K562 (cell line): ENCODE measurements around the gene PARPBP. TPM values are rescaled to one million over a fixed set of nuclear protein-coding genes. Genes with fewer than 3 reads are reported as not detected.

ENCODE experiments used
- ATAC-seq: fragments of 200-7000 bp; cut with Tn5 transposase; 3 replicates; pipeline ENCODE4 v1.9.1; 2020; ENCODE audit warnings: moderate library complexity
- BruUV-seq: library from RNA; stranded (reverse); fragments of 400-500 nt; replicated peaks from 2 replicates; lab custom pipeline; 2021; lab: Mats Ljungman, UMichigan
- CTCF ChIA-PET: fragments of 300-600 bp; formaldehyde crosslinking; extraction: SDS; loops from one replicate; lab custom pipeline; 2021; ENCODE audit warnings: low intra/inter-chr PET ratio; lab: Yijun Ruan, JAX
- POLR2A ChIA-PET: fragments of 300-600, 350-650 bp; sonication (Branson Sonifier 250); formaldehyde crosslinking; extraction: SDS; loops from one replicate; lab custom pipeline; 2021; ENCODE audit warnings: antibody characterized with exemption, inconsistent platforms; lab: Yijun Ruan, JAX
- DNase-seq, 4 experiments: peaks; one replicate each; pipeline versions ENCODE4 v3.0.0 to v3.0.0-alpha.2; 2011 to 2018; ENCODE audit warnings: low spot score in 3 of 4, mixed read lengths in 3 of 4; ENCODE audit errors: extremely low read depth in 1 of 4
- FAIRE-seq: peaks from 2 replicates; lab custom pipeline; 2011; peaks lifted over from hg19 to GRCh38; lab: Jason Lieb, UNC
- H2AFZ ChIP-seq: 2 replicates; pipeline ENCODE4 v1.6.0; 2011; ENCODE audit warnings: low read depth, low read length, control low read depth, inconsistent platforms
- H3K27ac ChIP-seq: fragments of 200-600 bp; 3 replicates; pipeline ENCODE4 v1.8.0; 2011; ENCODE audit warnings: low read depth, mild to moderate bottlenecking, control low read depth, inconsistent platforms, low read length, moderate library complexity, mixed read lengths; ENCODE audit errors: extremely low read depth
- H3K27me3 ChIP-seq, 2 experiments: fragments of 300-600 bp in 1 of 2; 2 replicates in 1 of 2; 3 replicates in 1 of 2; pipeline versions ENCODE4 v1.6.0 to v1.8.0; 2011; ENCODE audit warnings: inconsistent platforms in 2 of 2, low read length in 2 of 2, mild to moderate bottlenecking in 1 of 2, mixed read lengths in 1 of 2, moderate library complexity in 1 of 2; ENCODE audit not compliant: control insufficient read depth in 2 of 2, insufficient read depth in 2 of 2
- H3K36me3 ChIP-seq: fragments of 300-600 bp; 3 replicates; pipeline ENCODE4 v1.8.0; 2011; ENCODE audit warnings: mild to moderate bottlenecking, low read length, inconsistent platforms; ENCODE audit not compliant: control insufficient read depth, insufficient read depth
- H3K4me1 ChIP-seq, 2 experiments: fragments of 200-600 bp in 1 of 2; replicated peaks in 1 of 2; 2 replicates in 1 of 2; 3 replicates in 1 of 2; pipeline versions ENCODE4 v1.5.1 to v1.8.0; 2011; ENCODE audit warnings: inconsistent platforms in 2 of 2, low read length in 2 of 2, mild to moderate bottlenecking in 1 of 2, mixed read lengths in 1 of 2, moderate library complexity in 1 of 2; ENCODE audit not compliant: control insufficient read depth in 2 of 2, insufficient read depth in 2 of 2
- H3K4me2 ChIP-seq: 2 replicates; pipeline ENCODE4 v1.6.1; 2011; ENCODE audit warnings: low read length, control low read depth, inconsistent platforms, mixed read lengths; ENCODE audit not compliant: insufficient read depth
- H3K4me3 ChIP-seq: fragments of 200-600 bp; sonication (generic), shearing (Covaris generic); 2 replicates; pipeline ENCODE4 v1.5.1; 2016; ENCODE audit warnings: control low read depth, inconsistent platforms
- H3K79me2 ChIP-seq: fragments of 200-600 bp; 3 replicates; pipeline ENCODE4 v1.8.0; 2011; ENCODE audit warnings: low read length, inconsistent platforms; ENCODE audit not compliant: control insufficient read depth, insufficient read depth
- H3K9ac ChIP-seq, 2 experiments: 2 replicates each; pipeline versions ENCODE4 v1.6.0 to v1.6.1; 2011; ENCODE audit warnings: low read depth in 2 of 2, low read length in 2 of 2, control low read depth in 1 of 2, inconsistent platforms in 1 of 2, mild to moderate bottlenecking in 1 of 2, mixed read lengths in 1 of 2; ENCODE audit not compliant: insufficient read depth in 1 of 2
- H3K9me1 ChIP-seq: one replicate; pipeline ENCODE4 v1.6.0; 2011; ENCODE audit warnings: inconsistent platforms, mild to moderate bottlenecking, low read length, moderate library complexity; ENCODE audit not compliant: control insufficient read depth, insufficient read depth
- H3K9me3 ChIP-seq: replicated peaks from 2 replicates; pipeline ENCODE4 v1.5.1; 2011; ENCODE audit warnings: low read depth, low read length, inconsistent platforms; ENCODE audit not compliant: control insufficient read depth, insufficient read depth
- H4K20me1 ChIP-seq: replicated peaks from 2 replicates; pipeline ENCODE4 v1.6.1; 2011; ENCODE audit warnings: low read length, inconsistent platforms, mixed read lengths; ENCODE audit not compliant: control insufficient read depth, insufficient read depth
- ARID2 ChIP-seq: fragments of 450-650 bp; IDR thresholded peaks from 2 replicates; pipeline ENCODE4 v1.6.1; 2017; ENCODE audit warnings: antibody characterized with exemption, mild to moderate bottlenecking
- ATF3 ChIP-seq, 2 experiments: fragments of 450-650 bp in 1 of 2; sonication (generic) in 1 of 2; formaldehyde crosslinking in 1 of 2; IDR thresholded peaks in 1 of 2; conservative IDR thresholded peaks in 1 of 2; 2 replicates each; pipeline versions ENCODE4 v1.6.1 to v1.8.1; 2016 to 2023; ENCODE audit warnings: mild to moderate bottlenecking in 2 of 2, moderate library complexity in 2 of 2, inconsistent platforms in 1 of 2, missing genetic modification reagents in 1 of 2
- CEBPB ChIP-seq: fragments of 450-650 bp; IDR thresholded peaks from 2 replicates; pipeline ENCODE4 v1.6.1; 2016; ENCODE audit warnings: missing genetic modification characterization, missing compliant biosample characterization
- CEBPG ChIP-seq, 3 experiments: fragments of 200-800 bp in 1 of 3; sonication (Bioruptor generic) in 1 of 3; sonication (generic) in 1 of 3; formaldehyde crosslinking in 1 of 3; IDR thresholded peaks in 2 of 3; conservative IDR thresholded peaks in 1 of 3; 2 replicates each; pipeline versions ENCODE4 v1.6.1 to v1.8.0; 2016 to 2022; ENCODE audit warnings: missing compliant biosample characterization in 2 of 3, missing genetic modification characterization in 2 of 3, mild to moderate bottlenecking in 1 of 3, missing genetic modification reagents in 1 of 3
- DEAF1 ChIP-seq: fragments of 450-650 bp; formaldehyde crosslinking; IDR thresholded peaks from 2 replicates; pipeline ENCODE4 v1.4.0; 2020; ENCODE audit warnings: mild to moderate bottlenecking, moderate library complexity
- IRF2 ChIP-seq: sonication (generic); formaldehyde crosslinking; IDR thresholded peaks from 2 replicates; pipeline ENCODE4 v1.8.1; 2022; ENCODE audit warnings: mild to moderate bottlenecking, missing genetic modification reagents
- KAT8 ChIP-seq: fragments of 450-650 bp; IDR thresholded peaks from 2 replicates; pipeline ENCODE4 v1.6.1; 2016; ENCODE audit warnings: low read depth, mild to moderate bottlenecking
- KDM4B ChIP-seq, 2 experiments: fragments of 450-650 bp in 1 of 2; sonication (generic) in 1 of 2; IDR thresholded peaks; 2 replicates each; pipeline ENCODE4 v1.6.1; 2016 to 2017; ENCODE audit warnings: borderline replicate concordance in 2 of 2, antibody characterized with exemption in 1 of 2, low read depth in 1 of 2, mild to moderate bottlenecking in 1 of 2
- KDM5B ChIP-seq: fragments of 200-600 bp; sonication (generic); IDR thresholded peaks from 2 replicates; pipeline ENCODE4 v1.6.1; 2012; ENCODE audit warnings: low read depth, mild to moderate bottlenecking, moderate library complexity, low read length, control low read depth, inconsistent platforms; ENCODE audit not compliant: insufficient replicate concordance
- POLR2G ChIP-seq: fragments of 200-400 bp; formaldehyde crosslinking; IDR thresholded peaks from 2 replicates; pipeline ENCODE4 v1.6.1; 2017; ENCODE audit warnings: low read depth, mild to moderate bottlenecking, antibody characterized with exemption, low read length, moderate library complexity
- PTRF ChIP-seq: fragments of 450-650 bp; IDR thresholded peaks from 2 replicates; pipeline ENCODE4 v1.6.1; 2016; ENCODE audit warnings: mild to moderate bottlenecking, missing genetic modification characterization, missing compliant biosample characterization
- SP1 ChIP-seq: sonication (generic); formaldehyde crosslinking; IDR thresholded peaks from 2 replicates; pipeline ENCODE4 v1.8.1; 2022; ENCODE audit warnings: mild to moderate bottlenecking, missing genetic modification reagents
- TAF15 ChIP-seq: fragments of 200-400 bp; formaldehyde crosslinking; IDR thresholded peaks from 2 replicates; pipeline ENCODE4 v1.6.1; 2017; ENCODE audit warnings: mild to moderate bottlenecking, low read depth, low read length, moderate library complexity
- ZBTB1 ChIP-seq: sonication (generic); formaldehyde crosslinking; IDR thresholded peaks from 2 replicates; pipeline ENCODE4 v1.8.1; 2023; ENCODE audit warnings: missing genetic modification reagents, low read depth, mild to moderate bottlenecking, borderline replicate concordance
- ZNF589 ChIP-seq: fragments of 200-800 bp; sonication (Bioruptor generic); IDR thresholded peaks from 2 replicates; pipeline ENCODE4 v1.6.1; 2016; ENCODE audit warnings: low read depth, missing genetic modification characterization, missing compliant biosample characterization
- ZNF778 ChIP-seq: fragments of 450-650 bp; formaldehyde crosslinking; IDR thresholded peaks from 2 replicates; pipeline ENCODE4 v1.4.0; 2020; ENCODE audit warnings: mild to moderate bottlenecking, moderate library complexity
- ZSCAN29 ChIP-seq: fragments of 450-650 bp; IDR thresholded peaks from 2 replicates; pipeline ENCODE4 v1.6.1; 2017
- in situ Hi-C: fragments of 300-500 bp; cut with MboI; formaldehyde crosslinking; loops from 4 replicates; pipeline ENCODE4 v1.15.0; 2018; ENCODE audit warnings: inconsistent platforms, mixed read lengths
- intact Hi-C: fragments of 100-400 bp; cut with micrococcal nuclease; formaldehyde crosslinking; loops from 2 replicates; pipeline ENCODE4 v1.14.2; 2022
- polyA plus RNA-seq, 8 experiments: library from polyadenylated mRNA; depleted of rRNA in 4 of 8; stranded (reverse) in 5 of 8; unstranded in 3 of 8; fragments of >200 nt; fragmentation: Nextera tagmentation in 2 of 8; fragmentation: Illumina TruSeq in 1 of 8; extraction: Ambion mirVana in 2 of 8; extraction: Trizol in 1 of 8; gene quantifications; 2 replicates each; pipeline versions ENCODE4 v1.2.1 to v1.2.3, GENCODE V29; 2011 to 2014; ENCODE audit warnings: inconsistent platforms in 1 of 8, missing spikeins in 1 of 8
- total RNA-seq, 7 experiments: library from RNA; depleted of rRNA in 6 of 7; stranded (reverse); fragments of >200 nt in 6 of 7; fragmentation: Illumina TruSeq in 2 of 7; extraction: Trizol in 2 of 7; gene quantifications; 2 replicates each; pipeline versions ENCODE4 v1.2.1 to v1.2.3, GENCODE V29; 2011 to 2021; ENCODE audit warnings: low replicate concordance in 1 of 7
- TF ChIP-seq, protein P1 (sequence below): fragments of 450-650 bp; formaldehyde crosslinking; IDR thresholded peaks from 2 replicates; pipeline ENCODE4 v1.4.0; 2022; ENCODE audit warnings: missing genetic modification characterization

The PARPBP gene
- total and polyA plus RNA-seq, 9 of the 15 experiments (the other 6 are each of a cell fraction or from before 2014, with no cell fraction given) = 26.1 to 62.5 (median 49.0) TPM

DNA sequence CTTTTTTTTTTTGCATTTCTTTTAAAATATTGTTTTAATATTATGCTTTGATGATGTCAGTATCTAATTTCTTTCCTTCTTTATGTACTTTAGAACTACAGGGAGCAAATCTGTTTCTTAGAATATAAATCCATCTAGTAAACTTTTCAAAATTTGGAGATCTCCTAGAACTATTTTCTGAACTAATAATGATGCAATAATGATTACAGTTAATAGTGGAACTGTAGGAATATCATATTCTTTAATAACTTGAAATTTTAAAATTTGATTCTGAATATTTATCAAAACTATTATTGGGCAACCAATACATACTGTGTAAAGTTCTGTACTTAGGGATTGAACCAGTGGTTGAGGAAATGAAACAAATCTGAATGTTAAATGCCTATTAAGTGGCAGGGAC lies 100.8 kb downstream of the PARPBP start:
- Histone ChIP-seq H3K9me1 (no peaks in the 10 kb centered on the region), H3K9me3 (no peaks in the 10 kb centered on the region), H3K79me2 (no peaks in the 10 kb centered on the region), H3K9ac (no peak overlapping the region), H2AFZ (no peak overlapping the region), H3K27me3 (no peaks in the 10 kb centered on the region), H3K4me1 (no peaks in the 10 kb centered on the region; a peak in 1 of 5 replicates), H4K20me1 (no peaks in the 10 kb centered on the region), H3K36me3 (no peaks in the 10 kb centered on the region), H3K4me3 (no peak overlapping the region), H3K4me2 (no peak overlapping the region), H3K27ac (no peak overlapping the region)
- ChIA-PET POLR2A (no interaction called here), CTCF (no interaction called here)
- FAIRE-seq = no peak
- in situ Hi-C loops (no loop called here), intact Hi-C loops (no loop called here)
- DNase-seq = no peak
- BruUV-seq = no TSS peak
- no peak for ATAC-seq
- peak; percentile 51; the same call in 1 of the 2 replicates for TF ChIP-seq ATF3 (IDR thresholded peaks at IDR 0.05)
- TF ChIP-seq ATF3 (CRISPR knock-in tag; conservative IDR thresholded peaks at IDR 0.05) = no peak
- TF ChIP-seq SP1 (CRISPR knock-in tag) = no peak
- TF ChIP-seq IRF2 (CRISPR knock-in tag) = no peak
- TF ChIP-seq ARID2 = no peak
- no peak for TF ChIP-seq KAT8
- no peak for TF ChIP-seq DEAF1 (CRISPR knock-in tag)
- TF ChIP-seq ZSCAN29 = no peak
- TF ChIP-seq POLR2G = no peak
- TF ChIP-seq PTRF (tag) = no peak
- TF ChIP-seq, protein P1, sequence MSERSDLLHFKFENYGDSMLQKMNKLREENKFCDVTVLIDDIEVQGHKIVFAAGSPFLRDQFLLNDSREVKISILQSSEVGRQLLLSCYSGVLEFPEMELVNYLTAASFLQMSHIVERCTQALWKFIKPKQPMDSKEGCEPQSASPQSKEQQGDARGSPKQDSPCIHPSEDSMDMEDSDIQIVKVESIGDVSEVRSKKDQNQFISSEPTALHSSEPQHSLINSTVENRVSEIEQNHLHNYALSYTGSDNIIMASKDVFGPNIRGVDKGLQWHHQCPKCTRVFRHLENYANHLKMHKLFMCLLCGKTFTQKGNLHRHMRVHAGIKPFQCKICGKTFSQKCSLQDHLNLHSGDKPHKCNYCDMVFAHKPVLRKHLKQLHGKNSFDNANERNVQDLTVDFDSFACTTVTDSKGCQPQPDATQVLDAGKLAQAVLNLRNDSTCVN (CRISPR knock-in tag) = no peak
- no peak for TF ChIP-seq KDM4B (IDR thresholded peaks at IDR 0.05; ENCODE audit: borderline replicate concordance in 2 of 2, low read depth in 1 of 2)
- TF ChIP-seq ZNF589 (CRISPR knock-in tag) = no peak
- no peak for TF ChIP-seq CEBPG (CRISPR knock-in tag; IDR thresholded peaks at IDR 0.05)
- TF ChIP-seq CEBPG (tag; conservative IDR thresholded peaks at IDR 0.05 in 1 of 2, IDR thresholded peaks at IDR 0.05 in 1 of 2) = peak; percentile 33 to 82; a peak in 3 of 4 replicates
- TF ChIP-seq ZNF778 (CRISPR knock-in tag) = no peak
- no peak for TF ChIP-seq KDM5B
- TF ChIP-seq TAF15 = no peak
- TF ChIP-seq CEBPB (tag) = peak; percentile 38
- TF ChIP-seq ZBTB1 (CRISPR knock-in tag) = no peak
